Neural progenitor cell (in vitro differentiated cells): ENCODE data around the gene TBC1D30.

Source experiments
- EZH2 ChIP-seq: fragments of 200-600 bp; sonication (generic); IDR thresholded peaks from 2 replicates; pipeline ENCODE4 v1.6.1; 2017; ENCODE audit warnings: antibody characterized with exemption, mild to moderate bottlenecking, moderate library complexity
- EZH2phosphoT487 ChIP-seq: fragments of 200-600 bp; sonication (generic); IDR thresholded peaks from 2 replicates; pipeline ENCODE4 v1.6.1; 2017; ENCODE audit warnings: antibody characterized with exemption
- TF ChIP-seq, protein P1 (sequence below): fragments of 200-600 bp; sonication (generic); IDR thresholded peaks from 2 replicates; pipeline ENCODE4 v1.5.1; 2017; ENCODE audit warnings: antibody characterized with exemption, mild to moderate bottlenecking

DNA sequence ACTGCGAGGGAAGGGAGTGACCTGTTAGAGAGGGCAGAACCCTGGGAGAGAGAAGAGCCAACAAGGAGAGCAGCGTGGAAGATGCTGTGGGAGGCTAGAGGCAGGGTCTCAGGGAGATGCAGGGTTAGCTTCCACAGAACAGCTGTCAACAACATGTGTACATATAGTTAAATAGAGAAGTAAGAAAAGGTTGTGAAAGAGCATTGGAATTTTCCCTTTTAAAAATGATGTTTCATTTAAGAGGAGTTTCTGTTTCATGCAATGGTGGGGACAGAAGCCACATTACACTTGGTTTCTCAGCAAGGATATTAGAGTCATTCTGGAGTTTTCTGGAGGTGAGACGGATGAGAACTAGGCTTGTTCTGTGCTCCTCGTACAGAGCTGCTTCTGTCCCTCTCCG lies 23.8 kb upstream of the TBC1D30 start:
- TF ChIP-seq, protein P1, sequence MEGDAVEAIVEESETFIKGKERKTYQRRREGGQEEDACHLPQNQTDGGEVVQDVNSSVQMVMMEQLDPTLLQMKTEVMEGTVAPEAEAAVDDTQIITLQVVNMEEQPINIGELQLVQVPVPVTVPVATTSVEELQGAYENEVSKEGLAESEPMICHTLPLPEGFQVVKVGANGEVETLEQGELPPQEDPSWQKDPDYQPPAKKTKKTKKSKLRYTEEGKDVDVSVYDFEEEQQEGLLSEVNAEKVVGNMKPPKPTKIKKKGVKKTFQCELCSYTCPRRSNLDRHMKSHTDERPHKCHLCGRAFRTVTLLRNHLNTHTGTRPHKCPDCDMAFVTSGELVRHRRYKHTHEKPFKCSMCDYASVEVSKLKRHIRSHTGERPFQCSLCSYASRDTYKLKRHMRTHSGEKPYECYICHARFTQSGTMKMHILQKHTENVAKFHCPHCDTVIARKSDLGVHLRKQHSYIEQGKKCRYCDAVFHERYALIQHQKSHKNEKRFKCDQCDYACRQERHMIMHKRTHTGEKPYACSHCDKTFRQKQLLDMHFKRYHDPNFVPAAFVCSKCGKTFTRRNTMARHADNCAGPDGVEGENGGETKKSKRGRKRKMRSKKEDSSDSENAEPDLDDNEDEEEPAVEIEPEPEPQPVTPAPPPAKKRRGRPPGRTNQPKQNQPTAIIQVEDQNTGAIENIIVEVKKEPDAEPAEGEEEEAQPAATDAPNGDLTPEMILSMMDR = no peak
- TF ChIP-seq EZH2phosphoT487 (no peak), EZH2 (no peak)
